Measurements from ENCODE around the gene PTPN18.

Gene PTPN18

DNA sequence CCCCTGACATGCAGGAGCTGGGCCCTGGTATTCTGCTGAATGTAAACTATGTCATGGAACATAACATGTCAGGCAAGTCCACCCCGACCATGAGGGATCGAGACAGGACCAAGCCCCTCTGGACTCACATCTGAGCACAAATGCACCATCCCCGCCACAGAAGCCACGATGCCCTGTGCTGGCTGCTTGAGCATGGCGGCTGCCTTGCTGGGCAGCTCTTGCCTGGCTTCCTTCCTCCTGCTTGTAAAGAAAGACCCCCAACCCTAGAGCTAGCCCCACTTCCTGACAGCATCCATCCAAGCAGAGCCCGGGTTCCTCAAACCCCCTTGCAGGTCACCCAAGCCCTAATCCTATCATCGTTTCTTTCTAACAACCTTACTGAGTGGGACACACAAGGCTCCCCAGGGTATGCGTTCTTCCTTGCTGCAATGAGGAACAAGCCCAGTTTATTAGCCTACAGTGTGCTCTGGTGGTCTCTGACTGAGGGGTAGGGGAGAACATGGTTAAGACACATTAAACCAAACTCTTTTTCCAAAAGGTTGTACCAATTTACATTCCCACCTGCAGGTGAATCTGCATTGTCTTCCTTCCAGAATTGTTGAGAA is 26.6 kb downstream of the PTPN18 start:
- TF ChIP-seq, protein P1, sequence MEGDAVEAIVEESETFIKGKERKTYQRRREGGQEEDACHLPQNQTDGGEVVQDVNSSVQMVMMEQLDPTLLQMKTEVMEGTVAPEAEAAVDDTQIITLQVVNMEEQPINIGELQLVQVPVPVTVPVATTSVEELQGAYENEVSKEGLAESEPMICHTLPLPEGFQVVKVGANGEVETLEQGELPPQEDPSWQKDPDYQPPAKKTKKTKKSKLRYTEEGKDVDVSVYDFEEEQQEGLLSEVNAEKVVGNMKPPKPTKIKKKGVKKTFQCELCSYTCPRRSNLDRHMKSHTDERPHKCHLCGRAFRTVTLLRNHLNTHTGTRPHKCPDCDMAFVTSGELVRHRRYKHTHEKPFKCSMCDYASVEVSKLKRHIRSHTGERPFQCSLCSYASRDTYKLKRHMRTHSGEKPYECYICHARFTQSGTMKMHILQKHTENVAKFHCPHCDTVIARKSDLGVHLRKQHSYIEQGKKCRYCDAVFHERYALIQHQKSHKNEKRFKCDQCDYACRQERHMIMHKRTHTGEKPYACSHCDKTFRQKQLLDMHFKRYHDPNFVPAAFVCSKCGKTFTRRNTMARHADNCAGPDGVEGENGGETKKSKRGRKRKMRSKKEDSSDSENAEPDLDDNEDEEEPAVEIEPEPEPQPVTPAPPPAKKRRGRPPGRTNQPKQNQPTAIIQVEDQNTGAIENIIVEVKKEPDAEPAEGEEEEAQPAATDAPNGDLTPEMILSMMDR (IDR thresholded peaks at IDR 0.05; ENCODE audit: low read depth, low read length, missing control alignments) = no peak
- no peak overlapping the region for H3K4me3 ChIP-seq (ENCODE audit: low read depth, low read length)
- DNase-seq (ENCODE audit: low read depth) = no peak

DNA sequence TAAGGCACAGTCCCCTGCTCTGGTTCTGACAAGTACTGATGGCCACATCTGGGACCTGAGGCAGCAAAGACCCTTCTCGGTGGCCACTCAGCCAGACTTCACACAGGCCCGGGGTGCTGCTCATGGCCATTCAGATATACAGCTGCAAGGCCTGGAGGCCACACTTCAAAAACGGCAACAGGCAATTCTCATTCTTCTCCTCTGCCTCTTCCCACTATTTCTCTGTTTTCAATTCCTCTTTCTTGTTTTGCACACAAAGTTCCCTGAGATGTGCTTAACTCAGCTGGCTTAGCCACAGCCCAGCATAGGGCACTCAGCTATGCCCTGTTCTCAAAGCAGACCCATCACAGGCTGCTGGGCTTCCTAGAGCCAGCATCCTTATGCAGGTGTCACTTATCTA is 29.9 kb downstream of the PTPN18 start:
- DNase-seq (ENCODE audit: low read depth) = no peak
- TF ChIP-seq, protein P1 (IDR thresholded peaks at IDR 0.05; ENCODE audit: low read depth, low read length, missing control alignments) = no peak
- no peak overlapping the region for H3K4me3 ChIP-seq (ENCODE audit: low read depth, low read length)

DNA sequence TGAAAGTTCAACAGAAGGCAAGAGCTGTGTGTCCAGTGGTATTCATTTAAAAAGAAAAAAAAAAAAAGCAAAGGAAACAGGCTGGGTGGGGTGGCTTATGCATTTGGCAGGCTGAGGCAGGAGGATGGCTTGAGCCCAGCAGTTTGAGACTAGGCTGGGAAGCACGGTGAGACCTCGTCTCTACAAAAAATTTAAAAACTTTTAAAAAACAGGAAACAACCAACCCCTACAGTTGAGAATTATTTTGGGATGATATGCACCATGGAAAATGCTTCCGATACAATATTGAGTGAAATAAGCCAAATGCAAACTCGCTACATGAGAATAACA is 31.2 kb downstream of the PTPN18 start:
- H3K4me3 ChIP-seq (ENCODE audit: low read depth, low read length) = no peak overlapping the region
- no peak for DNase-seq (ENCODE audit: low read depth)
- TF ChIP-seq, protein P1 (IDR thresholded peaks at IDR 0.05; ENCODE audit: low read depth, low read length, missing control alignments) = no peak

DNA sequence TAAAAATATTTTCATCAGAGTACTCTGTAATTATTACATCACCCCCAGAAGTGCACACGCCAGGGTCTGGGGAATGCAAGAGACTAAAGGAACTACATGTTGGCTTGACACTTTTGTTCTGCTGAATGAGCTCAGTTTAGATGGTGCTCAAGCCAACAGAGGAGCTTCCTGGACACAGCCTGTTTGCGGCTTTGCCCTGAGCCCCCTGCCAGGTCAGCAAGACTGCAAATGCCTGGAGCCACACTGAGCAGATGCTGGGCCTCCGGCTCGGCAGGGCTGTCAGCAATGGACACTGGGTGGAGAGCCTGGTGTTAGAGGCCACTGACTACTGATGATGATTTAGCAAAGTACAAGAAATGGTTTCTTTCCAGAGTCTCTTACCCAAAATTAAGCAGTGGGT is 31.9 kb downstream of the PTPN18 start:
- no peak for DNase-seq (ENCODE audit: low read depth)
- TF ChIP-seq, protein P1 (IDR thresholded peaks at IDR 0.05; ENCODE audit: low read depth, low read length, missing control alignments) = no peak
- H3K4me3 ChIP-seq (ENCODE audit: low read depth, low read length) = no peak overlapping the region

DNA sequence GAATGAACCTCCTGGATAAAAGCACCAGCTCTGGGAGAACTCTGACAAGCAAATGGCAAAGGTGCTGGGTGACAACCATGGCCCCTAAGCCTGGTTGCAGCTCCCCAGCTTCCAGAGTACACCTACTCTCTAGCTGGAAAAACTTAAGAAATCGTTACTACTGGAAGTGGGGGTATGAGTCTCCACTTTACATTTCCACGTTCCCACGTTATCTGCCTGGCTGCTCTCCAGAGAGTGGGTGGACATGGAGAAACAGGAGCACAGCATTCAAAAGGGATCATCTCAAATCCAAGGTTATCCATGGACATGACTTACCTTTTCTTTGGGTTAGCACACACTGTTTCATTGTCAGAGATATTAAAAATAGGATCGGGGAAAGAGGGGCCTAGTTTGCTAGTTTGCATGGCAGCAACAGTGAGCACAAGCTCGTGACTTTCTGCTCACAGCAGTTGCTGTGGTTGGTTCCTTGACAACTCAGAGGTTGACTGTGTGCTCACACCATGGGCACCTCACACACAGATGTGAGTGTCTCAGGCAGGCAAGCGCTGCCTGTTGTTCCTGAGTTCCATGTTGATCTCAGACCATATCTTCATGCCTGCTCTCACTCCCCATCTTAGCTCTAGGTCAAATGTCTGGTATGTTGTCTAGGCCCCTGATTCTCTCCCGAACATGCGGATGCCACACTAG is 32.5 kb downstream of the PTPN18 start:
- no peak overlapping the region for H3K4me3 ChIP-seq (ENCODE audit: low read depth, low read length)
- TF ChIP-seq, protein P1 (IDR thresholded peaks at IDR 0.05; ENCODE audit: low read depth, low read length, missing control alignments) = no peak
- DNase-seq (ENCODE audit: low read depth) = no peak

- no peak overlapping the region for H3K4me3 ChIP-seq (ENCODE audit: low read depth, low read length)
- TF ChIP-seq, protein P1 (IDR thresholded peaks at IDR 0.05; ENCODE audit: low read depth, low read length, missing control alignments) = no peak
- DNase-seq (ENCODE audit: low read depth) = no peak
These were observed 33.5 kb downstream of the PTPN18 start for GRCh38 chr2:130389358-130389757.

- no peak overlapping the region for H3K4me3 ChIP-seq (ENCODE audit: low read depth, low read length)
These were observed 33.9 kb downstream of the PTPN18 start for GRCh38 chr2:130389783-130390182.

More at GRCh38 chr2:130389783-130390182, 33.9 kb downstream of the PTPN18 start:
- TF ChIP-seq, protein P1 (IDR thresholded peaks at IDR 0.05; ENCODE audit: low read depth, low read length, missing control alignments) = no peak
- no peak for DNase-seq (ENCODE audit: low read depth)

Data from GM12864 (cell line).